Endothelial cell (in vitro differentiated cells): Measurements from ENCODE around the gene ATP11B. TPM values are rescaled to one million over a fixed set of nuclear protein-coding genes. Genes with fewer than 3 reads are reported as not detected.

Experiments
- DNase-seq: peaks from one replicate; pipeline ENCODE4 v3.0.0; 2021; ENCODE audit warnings: low spot score
- H3K27ac Mint-ChIP-seq: one replicate; pipeline ENCODE4 v1.8.0; 2021; ENCODE audit warnings: mixed read lengths, inconsistent platforms; ENCODE audit not compliant: unreplicated experiment
- H3K27me3 Mint-ChIP-seq: one replicate; pipeline ENCODE4 v1.8.0; 2021; ENCODE audit warnings: mild to moderate bottlenecking, moderate library complexity, mixed read lengths, inconsistent platforms; ENCODE audit not compliant: unreplicated experiment
- H3K36me3 Mint-ChIP-seq: one replicate; pipeline ENCODE4 v1.8.0; 2021; ENCODE audit warnings: mild to moderate bottlenecking, low read depth, mixed read lengths, inconsistent platforms; ENCODE audit not compliant: unreplicated experiment
- H3K4me1 Mint-ChIP-seq: one replicate; pipeline ENCODE4 v1.8.0; 2021; ENCODE audit warnings: mild to moderate bottlenecking, mixed read lengths, inconsistent platforms; ENCODE audit not compliant: unreplicated experiment
- H3K4me3 Mint-ChIP-seq: one replicate; pipeline ENCODE4 v1.8.0; 2021; ENCODE audit warnings: mild to moderate bottlenecking, mixed read lengths, inconsistent platforms; ENCODE audit not compliant: unreplicated experiment
- H3K9me3 Mint-ChIP-seq: one replicate; pipeline ENCODE4 v1.8.0; 2021; ENCODE audit warnings: mixed read lengths, inconsistent platforms; ENCODE audit not compliant: unreplicated experiment
- CTCF ChIP-seq: fragments of 200-600 bp; sonication (generic); IDR thresholded peaks from one replicate; pipeline ENCODE4 v1.5.0; 2021; ENCODE audit warnings: antibody characterized with exemption; ENCODE audit not compliant: unreplicated experiment
- long read RNA-seq: library from polyadenylated mRNA; unstranded; transcript quantifications from one replicate; pipeline ENCODE4 v2.0.0, GENCODE V29; 2020; ENCODE audit not compliant: unreplicated experiment
- total RNA-seq: library from RNA; stranded (reverse); fragmentation: NEBNext Ultra II Directional; extraction: Animal tissue kit (Norgen Biotek cat#: 25700); gene quantifications from one replicate; pipeline ENCODE4 v1.2.1, GENCODE V29; 2021; ENCODE audit not compliant: unreplicated experiment

Gene ATP11B
- total RNA-seq: 45.3 TPM
- long read RNA-seq, partial matches to known transcripts: 0 of 1 reads
- long read RNA-seq, other reads (novel, unspliced or antisense): 1 of 1 reads

DNA sequence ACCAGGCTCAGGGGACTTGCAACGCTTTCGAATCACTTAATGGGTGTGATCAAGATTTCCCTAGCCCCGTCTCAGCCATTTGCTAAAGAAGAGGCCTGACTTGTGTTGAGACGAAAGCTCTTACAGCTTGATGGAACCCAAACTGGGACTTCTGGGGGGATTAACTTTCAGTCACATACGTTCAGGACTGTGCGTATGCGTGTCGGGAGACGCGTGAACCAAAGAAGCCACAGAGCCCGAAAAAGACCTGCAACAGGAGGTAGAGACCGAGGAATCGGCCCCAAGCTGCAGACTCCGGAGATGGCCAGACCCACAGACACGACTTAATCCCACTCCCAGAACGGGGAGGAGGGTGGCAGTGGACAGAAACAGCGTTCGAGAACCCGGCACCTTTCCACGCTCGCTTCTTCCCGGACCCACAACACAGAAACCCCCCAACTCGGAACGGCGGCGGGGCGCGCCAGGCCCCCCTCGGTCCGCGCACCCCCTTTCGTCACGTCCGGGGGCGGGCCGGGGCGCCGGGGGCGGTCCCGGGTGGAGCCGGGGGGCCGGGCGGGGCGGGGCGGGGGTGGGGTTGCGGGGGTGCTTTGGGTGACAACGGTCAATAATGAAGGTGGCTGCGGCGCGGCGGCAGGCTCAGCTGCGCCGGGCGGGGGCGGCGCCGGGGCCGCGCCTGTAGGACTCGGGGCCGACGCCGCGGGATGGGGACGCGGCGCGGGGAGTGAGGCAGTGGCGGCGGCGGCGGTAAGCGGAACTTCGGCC lies at the start of gene ATP11B:
TSS of gene ATP11B (plus strand) at position 604 of the 762 bp plus-strand sequence. CDS start 256 bp downstream, outside the sequence.
- peaks cover 23% of the 10 kb centered on the region for H3K4me1 Mint-ChIP-seq
- H3K27ac Mint-ChIP-seq: peak within 1 kb of the TSS; percentile 92
- H3K4me3 Mint-ChIP-seq: peak within 1 kb of the TSS; percentile 98
- H3K36me3 Mint-ChIP-seq: no peaks in the 10 kb centered on the region
- peaks cover 9% of the 10 kb centered on the region for H3K27me3 Mint-ChIP-seq
- H3K9me3 Mint-ChIP-seq: no peaks in the 10 kb centered on the region
- no peak for TF ChIP-seq CTCF
- peak; percentile 62 for DNase-seq

- Mint-ChIP-seq H3K4me1 (no peaks in the 10 kb centered on the region), H3K36me3 (no peaks in the 10 kb centered on the region), H3K27ac (no peak overlapping the region), H3K4me3 (no peak overlapping the region), H3K9me3 (no peaks in the 10 kb centered on the region), H3K27me3 (no peaks in the 10 kb centered on the region)
- no peak for TF ChIP-seq CTCF
- no peak for DNase-seq
Observed at GRCh38 chr3:182746959-182747358, 46.3 kb upstream of the ATP11B start.

GRCh38 chr3:182755308-182755707 lies 38.0 kb upstream of the ATP11B start:
- no peak for TF ChIP-seq CTCF
- no peak for DNase-seq
- no peak overlapping the region for H3K4me3 Mint-ChIP-seq
- H3K27me3 Mint-ChIP-seq: no peaks in the 10 kb centered on the region
- no peaks in the 10 kb centered on the region for H3K9me3 Mint-ChIP-seq
- no peak overlapping the region for H3K27ac Mint-ChIP-seq
- H3K36me3 Mint-ChIP-seq: no peaks in the 10 kb centered on the region
- H3K4me1 Mint-ChIP-seq: peaks cover 13% of the 10 kb centered on the region

GRCh38 chr3:182755712-182756111 lies 37.6 kb upstream of the ATP11B start:
- H3K9me3 Mint-ChIP-seq: no peaks in the 10 kb centered on the region
- no peak overlapping the region for H3K27ac Mint-ChIP-seq
- H3K4me1 Mint-ChIP-seq: peaks cover 13% of the 10 kb centered on the region
- H3K4me3 Mint-ChIP-seq: no peak overlapping the region
- DNase-seq: no peak
- TF ChIP-seq CTCF: no peak
- no peaks in the 10 kb centered on the region for H3K27me3 Mint-ChIP-seq
- no peaks in the 10 kb centered on the region for H3K36me3 Mint-ChIP-seq

DNA sequence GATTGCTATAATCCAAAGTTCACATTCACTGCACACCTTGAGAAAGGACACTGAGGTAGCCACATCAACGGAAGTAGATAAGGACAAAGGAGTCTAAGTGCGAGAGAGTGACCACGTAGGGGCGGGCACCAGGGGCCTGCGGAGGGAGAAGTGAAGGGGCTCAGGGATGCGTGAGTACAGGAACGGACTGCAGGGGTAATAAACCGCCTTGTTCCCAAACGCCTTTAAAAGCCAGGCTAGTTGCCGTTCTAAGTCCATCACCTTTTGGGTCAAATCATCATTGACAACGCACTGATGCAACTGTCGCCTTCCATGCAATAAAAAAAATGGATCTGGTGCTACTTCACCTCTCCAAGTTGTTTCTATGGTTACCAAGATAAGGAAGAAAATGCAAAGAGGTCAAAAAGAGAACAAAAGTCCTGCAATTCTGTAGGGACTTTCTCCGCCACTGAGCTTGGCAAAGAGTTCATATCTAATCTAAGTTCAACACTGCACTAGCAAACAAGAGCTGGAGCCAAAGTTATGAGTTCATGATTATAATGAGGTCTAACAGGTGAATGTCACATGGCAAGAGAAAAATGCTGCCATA lies 32.6 kb upstream of the ATP11B start:
- no peak overlapping the region for H3K27ac Mint-ChIP-seq
- DNase-seq: no peak
- no peaks in the 10 kb centered on the region for H3K36me3 Mint-ChIP-seq
- no peak overlapping the region for H3K4me3 Mint-ChIP-seq
- H3K9me3 Mint-ChIP-seq: no peaks in the 10 kb centered on the region
- H3K4me1 Mint-ChIP-seq: peaks cover 13% of the 10 kb centered on the region
- TF ChIP-seq CTCF: no peak
- H3K27me3 Mint-ChIP-seq: no peaks in the 10 kb centered on the region
